Measurements from ENCODE around the gene H2BK1.

H2BK1 gene

GRCh38 chr7:151252961-151253711 lies 42.8 kb upstream of the H2BK1 start:
- no peak for TF ChIP-seq CTCF (IDR thresholded peaks at IDR 0.05; ENCODE audit: control insufficient read depth, insufficient read depth, low read depth, low read length, missing control alignments)
- no peak overlapping the region for H3K4me3 ChIP-seq (ENCODE audit: control insufficient read depth, low read depth, low read length)
- no peak for DNase-seq (ENCODE audit: low read depth)

DNA sequence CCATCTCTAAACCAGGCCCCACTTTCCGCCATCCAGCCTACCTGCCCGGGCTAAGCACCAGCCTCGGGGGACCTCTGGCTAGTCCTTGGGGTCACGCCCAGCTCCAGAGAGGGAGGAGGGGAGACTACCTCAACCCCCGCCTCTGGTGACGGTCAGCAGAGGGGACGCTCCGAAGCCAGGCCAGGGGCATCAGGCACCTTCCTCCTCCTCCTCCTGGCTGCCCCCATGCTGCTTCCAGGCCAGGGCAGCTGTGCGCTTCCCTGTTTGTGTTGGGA lies 42.2 kb upstream of the H2BK1 start:
- peak overlapping the region; percentile 73 for H3K4me3 ChIP-seq (ENCODE audit: control insufficient read depth, low read depth, low read length)
- DNase-seq (ENCODE audit: low read depth), result no peak
- no peak for TF ChIP-seq CTCF (IDR thresholded peaks at IDR 0.05; ENCODE audit: control insufficient read depth, insufficient read depth, low read depth, low read length, missing control alignments)

- DNase-seq (ENCODE audit: low read depth), result no peak
- H3K4me3 ChIP-seq (ENCODE audit: control insufficient read depth, low read depth, low read length), result peak overlapping the region; percentile 73
- TF ChIP-seq CTCF (IDR thresholded peaks at IDR 0.05; ENCODE audit: control insufficient read depth, insufficient read depth, low read depth, low read length, missing control alignments), result no peak
Measured at GRCh38 chr7:151251689-151252560, 41.6 kb upstream of the H2BK1 start.

DNA sequence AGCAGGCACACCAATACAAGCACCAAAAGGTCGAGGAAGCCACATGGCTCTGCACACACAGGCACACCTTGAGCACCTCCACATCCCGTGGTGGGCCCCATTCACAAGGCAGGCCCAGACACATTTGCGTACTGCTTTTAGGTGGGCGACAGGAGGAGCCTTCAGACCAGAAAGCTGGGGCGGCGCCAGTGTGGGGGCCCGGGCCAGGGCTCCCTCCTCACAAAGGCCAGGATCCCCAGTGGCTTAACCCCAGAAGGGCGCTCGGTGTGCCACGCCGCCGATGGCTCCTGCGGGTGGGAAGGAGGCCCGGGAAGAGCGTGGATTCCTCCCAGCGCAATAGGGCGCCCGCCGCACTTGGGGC lies 41.0 kb upstream of the H2BK1 start:
- no peak for DNase-seq (ENCODE audit: low read depth)
- peak overlapping the region; percentile 51 for H3K4me3 ChIP-seq (ENCODE audit: control insufficient read depth, low read depth, low read length)

DNA sequence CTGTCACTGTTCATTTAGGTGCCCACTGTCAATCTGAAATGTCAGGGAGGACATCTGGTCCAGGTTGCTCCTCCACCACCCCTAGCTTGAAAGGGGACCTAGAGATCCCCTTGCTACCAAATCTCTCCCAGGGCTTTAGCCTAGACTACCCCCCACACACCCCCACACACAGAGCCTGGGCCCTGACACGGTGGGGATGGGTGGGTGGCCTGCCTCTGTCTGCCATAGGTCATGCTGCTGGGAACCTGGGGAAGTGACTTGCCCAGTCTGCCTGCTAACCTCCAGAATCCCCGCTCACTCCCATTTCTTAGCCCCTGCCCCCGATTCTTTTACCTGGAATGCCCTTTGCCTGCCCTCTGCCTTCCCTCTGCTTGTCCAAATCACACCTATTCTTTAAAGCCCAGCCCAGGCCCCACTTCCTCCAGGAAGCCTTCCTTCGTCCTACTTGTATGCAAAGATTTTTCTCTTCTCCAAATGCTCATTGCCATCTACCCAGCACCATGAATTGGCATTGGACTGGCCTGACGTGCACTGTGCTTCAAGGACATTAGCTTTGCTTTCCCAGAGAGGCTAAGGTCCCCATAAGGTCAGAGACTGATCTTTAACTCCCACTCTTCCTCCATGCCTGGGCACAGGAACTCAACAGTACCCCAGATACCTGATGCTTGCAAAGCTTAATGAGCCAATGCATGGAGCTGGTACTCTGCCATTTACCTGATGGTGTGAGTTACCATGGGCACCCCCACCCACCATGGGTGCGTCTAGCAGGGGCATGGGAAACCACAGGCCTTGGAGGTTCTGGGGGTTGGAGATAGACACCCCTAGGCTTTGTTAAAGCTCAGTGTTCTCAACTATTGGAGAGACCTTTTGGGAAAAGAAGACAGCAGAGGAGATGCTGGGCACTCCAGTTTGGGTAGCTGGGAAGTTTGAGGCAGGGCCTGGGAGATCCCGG lies 40.2 kb upstream of the H2BK1 start:
- DNase-seq (ENCODE audit: low read depth), result no peak
- TF ChIP-seq CTCF (IDR thresholded peaks at IDR 0.05; ENCODE audit: control insufficient read depth, insufficient read depth, low read depth, low read length, missing control alignments), result no peak
- H3K4me3 ChIP-seq (ENCODE audit: control insufficient read depth, low read depth, low read length), result no peak overlapping the region; the same call in 1 of the 2 replicates

More for the DNA sequence above, 41.0 kb upstream of the H2BK1 start:
- TF ChIP-seq CTCF (IDR thresholded peaks at IDR 0.05; ENCODE audit: control insufficient read depth, insufficient read depth, low read depth, low read length, missing control alignments), result no peak

DNA sequence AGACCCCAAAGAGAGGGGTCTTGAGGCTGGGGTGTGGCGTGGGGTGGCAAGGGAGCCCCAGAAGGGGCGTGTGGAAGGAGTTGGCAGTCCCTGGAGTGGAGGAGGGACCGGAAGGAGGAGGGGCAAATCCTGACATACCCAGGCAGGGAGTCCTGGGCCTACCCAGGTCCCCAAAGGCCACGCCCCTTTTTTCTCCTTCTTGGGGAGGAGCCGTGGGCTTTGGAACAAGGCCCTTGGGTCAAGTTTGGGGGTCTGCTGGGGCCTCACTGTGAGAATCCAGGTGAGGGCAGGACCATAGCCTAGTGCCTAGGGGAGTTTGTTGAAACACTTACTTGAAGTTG lies 39.4 kb upstream of the H2BK1 start:
- DNase-seq (ENCODE audit: low read depth), result no peak
- no peak for TF ChIP-seq CTCF (IDR thresholded peaks at IDR 0.05; ENCODE audit: control insufficient read depth, insufficient read depth, low read depth, low read length, missing control alignments)

More for the DNA sequence above, 39.4 kb upstream of the H2BK1 start:
- H3K4me3 ChIP-seq (ENCODE audit: control insufficient read depth, low read depth, low read length), result peak overlapping the region; percentile 81; the same call in 1 of the 2 replicates

Measured in AG09309 (cell line).